GM21528 (cell line): Measurements from ENCODE around the gene SLC44A5.
"Not testable (repeated sequence)": the region's sequence is repeated elsewhere in the genome, so short reads cannot be mapped to it uniquely, and the experiment has no call there.

ENCODE experiments used
- ATAC-seq: cut with Tn5 transposase; IDR thresholded peaks from one replicate; pipeline ENCODE4 v1.9.1; 2021; ENCODE audit warnings: mild to moderate bottlenecking, moderate library complexity; ENCODE audit not compliant: unreplicated experiment, low FRiP score

The SLC44A5 gene

DNA sequence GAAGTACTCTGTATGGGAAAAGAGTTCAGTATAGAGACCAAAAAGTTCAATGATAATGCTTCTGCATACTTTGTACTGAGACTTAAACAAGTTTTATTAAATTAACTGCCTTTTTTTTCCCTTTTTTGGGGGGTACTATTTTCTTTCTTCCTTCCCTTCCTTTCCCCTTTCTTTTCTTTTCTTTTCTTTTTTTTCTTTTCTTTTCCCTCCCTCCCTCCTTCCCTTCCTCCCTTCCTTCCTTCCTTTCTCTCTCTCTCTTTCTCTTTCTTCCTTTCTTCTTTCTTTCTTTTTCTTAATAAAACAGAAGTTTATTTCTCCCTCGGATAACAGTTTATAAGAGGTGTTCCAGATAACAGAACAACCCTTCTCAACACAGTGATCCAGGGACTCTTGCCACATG is 399.3 kb downstream of the SLC44A5 start:
- ATAC-seq, result no peak

DNA sequence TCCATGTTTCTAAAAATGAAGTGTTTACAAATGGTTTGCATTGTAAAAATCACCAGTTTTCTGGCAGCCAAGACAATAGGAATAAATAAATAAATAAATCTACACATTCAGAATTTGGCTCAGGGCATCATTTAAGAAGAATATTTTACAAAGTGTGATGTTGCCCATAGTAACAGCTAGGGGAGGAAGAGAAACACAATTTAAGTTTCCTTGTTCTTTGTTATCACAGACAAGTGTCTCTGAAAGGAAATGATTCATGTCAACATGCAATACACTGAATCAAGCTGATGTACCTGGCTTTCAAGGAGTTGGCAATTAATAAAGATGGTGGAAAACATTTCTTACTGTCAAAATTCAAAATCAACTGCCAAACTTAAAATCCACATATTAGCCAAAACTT is 402.1 kb downstream of the SLC44A5 start:
- ATAC-seq, result no peak

DNA sequence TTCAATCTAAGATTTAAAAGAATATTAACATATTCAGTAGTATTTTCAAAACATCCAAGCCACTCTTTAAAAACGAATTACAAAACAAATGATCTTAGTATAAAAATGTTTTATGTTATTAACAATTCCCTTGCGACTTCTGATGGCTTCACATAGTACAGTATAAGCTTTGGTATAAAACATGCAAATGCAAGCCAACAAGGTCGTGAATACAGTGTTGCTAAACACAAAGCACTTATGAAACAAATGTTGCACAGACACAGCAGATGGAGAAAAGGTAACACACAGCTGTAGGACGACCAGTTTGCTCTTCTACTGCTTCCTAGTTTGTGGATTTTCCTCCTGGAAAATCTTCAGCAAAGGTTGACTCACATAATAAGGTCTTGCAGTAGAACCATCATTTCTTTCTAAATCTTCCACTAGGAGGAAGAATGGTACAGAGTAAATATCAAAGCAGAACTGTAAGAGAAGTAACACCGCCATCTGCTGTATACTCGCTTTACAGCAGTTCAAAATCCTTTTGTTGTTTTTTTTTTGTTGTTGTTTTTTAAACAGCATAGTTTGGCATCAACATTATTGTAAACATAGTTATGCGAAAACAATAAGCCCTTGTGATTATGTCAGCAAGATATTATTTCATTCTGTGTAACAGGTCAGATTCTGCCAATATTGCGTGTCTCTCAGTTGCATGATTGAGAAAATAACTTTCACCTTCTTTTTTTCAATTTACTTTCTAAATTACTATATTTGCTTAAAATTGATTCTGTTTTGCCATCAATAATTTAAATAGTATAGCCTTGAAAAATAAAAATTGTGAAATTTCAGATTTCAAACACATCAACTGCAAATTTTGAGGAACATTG is 407.3 kb downstream of the SLC44A5 start:
- ATAC-seq, result no peak

DNA sequence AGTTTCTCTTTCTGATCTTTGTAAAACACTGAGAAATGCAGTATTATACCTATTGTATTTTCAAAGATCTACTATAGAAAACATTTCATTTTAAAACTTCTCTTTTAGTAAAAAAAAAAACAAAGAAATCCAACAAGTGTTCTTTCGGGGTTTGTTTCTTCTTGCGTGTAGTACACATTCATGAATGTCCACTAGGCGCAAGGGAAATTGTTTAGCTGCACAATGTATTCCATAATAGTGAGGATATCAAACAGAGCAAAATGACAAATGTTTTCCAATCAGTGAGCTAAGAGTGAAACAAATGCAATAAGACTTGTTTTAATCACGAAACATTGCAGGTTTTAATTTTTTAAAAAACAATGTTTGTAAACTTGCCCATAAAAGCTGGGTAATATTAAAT is 408.2 kb downstream of the SLC44A5 start:
- no peak for ATAC-seq

- no peak for ATAC-seq
These were observed 412.2 kb downstream of the SLC44A5 start for GRCh38 chr1:75198761-75199160.

DNA sequence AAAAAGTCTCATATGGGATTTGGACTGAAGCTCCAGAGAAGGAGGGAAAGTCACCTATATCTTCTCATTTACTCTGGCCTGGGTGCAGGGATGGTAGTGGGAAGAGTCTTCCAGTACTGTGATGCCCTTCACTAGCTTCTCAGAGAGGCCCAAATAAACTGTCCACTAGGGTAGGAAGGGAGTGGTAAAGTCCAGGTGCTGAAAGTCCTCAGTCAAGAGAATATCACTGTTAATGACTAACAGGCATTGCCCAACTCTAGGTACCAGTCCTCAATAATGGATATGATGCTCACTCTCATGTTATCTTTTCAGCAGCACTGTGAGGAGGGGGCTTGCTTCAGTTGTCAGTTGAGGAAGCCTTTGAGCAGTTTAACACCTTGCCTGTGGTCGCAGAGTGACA is 412.8 kb downstream of the SLC44A5 start:
- ATAC-seq, result no peak

DNA sequence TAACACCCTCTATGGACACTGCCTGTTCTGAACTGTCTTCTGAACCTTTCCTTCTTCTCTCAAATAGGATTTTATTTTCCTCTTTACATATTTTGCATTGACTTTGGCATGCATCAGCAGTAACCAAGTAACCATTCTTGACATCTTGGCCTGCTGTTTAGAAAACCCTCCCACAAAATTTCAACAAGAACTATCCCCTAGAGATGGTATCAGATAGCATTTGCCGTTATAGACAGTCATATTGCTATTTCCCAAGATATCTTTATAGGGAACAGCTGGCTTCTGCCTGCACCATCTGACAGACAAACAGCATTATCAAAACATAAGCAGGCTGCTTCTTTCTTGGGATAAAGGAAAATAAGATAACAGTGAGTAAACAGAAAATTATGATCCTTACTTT is 422.0 kb downstream of the SLC44A5 start:
- no peak for ATAC-seq

GRCh38 chr1:75181214-75181955 is 429.5 kb downstream of the SLC44A5 start:
- ATAC-seq, result not testable (repeated sequence)

DNA sequence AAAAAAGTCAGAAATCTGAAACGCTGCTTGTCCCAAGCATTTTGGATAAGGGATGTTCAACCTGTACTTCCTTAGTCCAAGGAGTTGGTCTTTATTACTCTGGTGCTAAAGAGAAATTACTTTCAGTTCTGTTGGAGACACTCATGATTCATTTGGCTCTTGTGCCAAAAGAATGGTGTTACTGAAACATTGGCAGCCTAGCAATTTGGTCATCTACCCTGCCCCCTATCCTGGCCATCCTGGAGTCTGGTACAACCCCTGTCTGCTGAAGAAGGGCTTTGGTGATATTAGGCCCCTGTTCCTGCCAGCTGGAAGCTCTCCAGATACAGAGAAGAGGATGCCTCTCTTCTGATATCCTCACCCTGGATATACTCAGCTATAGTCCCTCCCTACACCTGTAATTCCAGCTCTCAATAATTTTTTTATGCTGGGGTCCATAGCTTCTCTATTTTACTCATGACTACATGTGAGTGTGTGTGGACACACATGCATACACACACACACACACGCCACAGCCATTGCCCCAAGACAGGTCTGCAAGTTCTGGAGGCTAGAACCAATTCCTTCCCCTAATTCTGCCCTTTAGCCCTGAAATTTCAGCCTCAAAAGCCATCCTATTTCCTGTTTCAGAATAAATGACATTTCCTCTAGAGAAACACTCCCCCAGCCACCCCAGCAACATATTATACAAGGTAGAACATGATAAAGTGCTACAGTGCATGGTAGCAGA is 436.7 kb downstream of the SLC44A5 start:
- no peak for ATAC-seq

GRCh38 chr1:75172556-75172955 is 438.4 kb downstream of the SLC44A5 start:
- ATAC-seq, result no peak

DNA sequence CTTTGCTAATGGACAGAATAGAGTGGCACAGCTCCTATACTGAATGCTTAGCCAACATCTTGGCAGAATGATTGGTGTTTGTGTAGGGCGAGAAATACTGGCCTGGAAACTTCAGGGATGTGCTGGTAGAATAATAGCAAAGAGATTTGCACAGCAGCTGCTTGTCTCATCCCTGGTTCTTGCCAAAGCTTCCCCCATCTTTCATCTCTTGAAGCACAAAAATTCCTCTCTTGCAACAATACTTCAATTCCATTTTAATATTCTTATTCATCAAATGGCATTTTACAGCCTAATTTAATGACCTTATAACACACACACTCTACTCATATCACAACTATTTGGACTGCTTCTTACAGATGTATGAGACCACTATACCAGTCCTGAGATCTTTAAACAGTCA is 439.0 kb downstream of the SLC44A5 start:
- no peak for ATAC-seq

GRCh38 chr1:75170981-75171380 is 439.9 kb downstream of the SLC44A5 start:
- ATAC-seq, result no peak

DNA sequence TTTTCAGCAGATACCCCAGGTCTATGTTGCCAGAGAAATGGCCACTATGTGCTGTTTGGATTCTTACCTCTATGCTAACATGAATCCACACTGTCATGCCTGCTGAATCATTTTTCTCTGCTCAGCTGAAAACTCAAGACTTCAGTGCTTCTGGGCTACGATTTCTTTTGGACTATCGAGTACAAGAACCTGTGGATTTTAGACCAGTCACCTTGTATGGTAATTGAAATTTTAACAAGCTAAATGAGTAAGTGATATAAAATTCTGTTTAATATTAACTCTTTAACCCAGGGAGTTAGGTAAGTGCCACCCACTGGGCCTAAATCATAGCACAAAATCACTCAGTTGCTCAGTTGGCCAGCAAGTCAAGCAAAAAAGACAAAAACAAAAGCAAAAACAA is 440.9 kb downstream of the SLC44A5 start:
- no peak for ATAC-seq

DNA sequence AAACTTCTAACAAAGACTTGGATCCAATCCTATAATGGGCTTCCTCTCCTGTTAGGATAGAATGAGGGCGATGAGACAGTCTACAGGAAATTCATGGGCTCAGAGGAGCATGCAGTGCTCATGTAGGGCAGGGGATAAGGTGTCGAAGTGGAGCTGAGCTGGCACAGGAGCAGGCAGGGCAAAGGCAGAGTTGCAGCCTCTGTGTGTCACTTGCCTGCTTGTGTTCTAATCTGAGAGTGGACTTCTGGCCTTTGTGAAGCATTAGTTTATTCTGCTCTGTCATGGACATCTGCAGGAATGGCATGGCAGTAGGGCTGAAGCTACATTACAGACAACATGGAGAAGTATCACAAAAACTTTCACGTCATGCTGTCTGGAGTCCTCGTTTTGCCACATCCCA is 444.1 kb downstream of the SLC44A5 start:
- ATAC-seq, result no peak

DNA sequence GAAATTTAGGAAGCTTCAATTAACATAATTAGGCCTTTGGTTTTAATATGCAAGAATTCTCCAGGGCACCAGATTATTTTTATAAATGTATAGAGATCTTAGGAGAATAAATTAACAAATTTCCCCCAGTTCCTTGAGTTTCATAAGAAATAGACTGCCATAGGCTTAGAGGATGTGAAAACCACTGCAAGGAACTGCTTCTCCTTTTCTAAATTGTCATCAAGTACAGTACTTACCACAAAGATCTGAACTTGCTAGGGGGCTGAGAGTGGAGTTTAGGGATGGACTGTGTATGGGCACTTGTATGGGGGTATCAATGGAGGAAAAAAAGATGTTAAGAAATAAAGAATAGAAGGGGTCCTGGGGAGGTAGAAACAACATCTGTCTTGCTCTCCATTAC is 445.6 kb downstream of the SLC44A5 start:
- ATAC-seq, result no peak

- no peak for ATAC-seq
These were observed 451.8 kb downstream of the SLC44A5 start for GRCh38 chr1:75159154-75159553.
